HG02973 (cell line): ENCODE measurements around the gene CAPN10.

Source experiments
- ATAC-seq: cut with Tn5 transposase; IDR thresholded peaks from one replicate; pipeline ENCODE4 v1.9.1; 2021; ENCODE audit warnings: moderate library complexity; ENCODE audit not compliant: unreplicated experiment

CAPN10 gene

GRCh38 chr2:240622531-240623235, 36.1 kb downstream of the CAPN10 start:
- ATAC-seq, result no peak

GRCh38 chr2:240623531-240624010, 37.0 kb downstream of the CAPN10 start:
- no peak for ATAC-seq

- ATAC-seq, result no peak
Measured at GRCh38 chr2:240624011-240624949, 37.7 kb downstream of the CAPN10 start.

- no peak for ATAC-seq
Measured at GRCh38 chr2:240624950-240625621, 38.6 kb downstream of the CAPN10 start, which contains the start of gene GPR35. GPR35 (plus strand) TSS chr2:240625480; CDS start chr2:240629953, 4,473 bp downstream.

- no peak for ATAC-seq
Measured at GRCh38 chr2:240626531-240627300, 40.2 kb downstream of the CAPN10 start.

GRCh38 chr2:240627736-240628506, 41.4 kb downstream of the CAPN10 start:
- no peak for ATAC-seq

- ATAC-seq, result no peak
Measured at GRCh38 chr2:240628507-240628807, 41.9 kb downstream of the CAPN10 start.

GRCh38 chr2:240628808-240629618, 42.5 kb downstream of the CAPN10 start:
- no peak for ATAC-seq

- ATAC-seq, result no peak
Measured at GRCh38 chr2:240629619-240629967, 43.1 kb downstream of the CAPN10 start.

- no peak for ATAC-seq
Measured at GRCh38 chr2:240629968-240630770, 43.6 kb downstream of the CAPN10 start.

- ATAC-seq, result no peak
Measured at GRCh38 chr2:240630771-240631547, 44.4 kb downstream of the CAPN10 start.

- no peak for ATAC-seq
Measured at GRCh38 chr2:240631548-240632305, 45.2 kb downstream of the CAPN10 start.

- no peak for ATAC-seq
Measured at GRCh38 chr2:240632306-240632721, 45.8 kb downstream of the CAPN10 start.

- ATAC-seq, result no peak
Measured at GRCh38 chr2:240635121-240635997, 48.8 kb downstream of the CAPN10 start.

- ATAC-seq, result no peak
Measured at GRCh38 chr2:240635998-240636547, 49.5 kb downstream of the CAPN10 start.
